ENCODE results near the gene LDLRAD3.

DNA sequence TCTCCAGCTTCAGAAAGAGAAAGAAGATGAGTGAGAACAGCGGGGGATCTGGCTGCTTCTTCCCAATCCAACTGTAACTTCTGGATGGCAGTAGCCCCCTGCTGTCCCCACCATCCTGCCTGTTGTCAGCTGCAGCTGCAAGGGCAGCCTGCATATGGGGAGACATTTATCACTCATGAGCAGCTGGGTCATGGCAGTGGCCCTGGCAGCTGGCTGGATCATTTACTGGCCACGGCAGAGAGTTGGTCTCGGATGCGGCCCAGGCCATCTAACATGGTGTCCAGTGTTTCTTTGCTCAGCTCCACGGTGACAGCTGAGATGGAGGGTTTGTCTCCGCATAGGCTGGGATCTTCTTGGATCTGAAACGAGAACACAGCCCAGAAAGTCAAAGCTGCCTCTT lies 330.6 kb downstream of the LDLRAD3 start:
- TF ChIP-seq, protein P1, sequence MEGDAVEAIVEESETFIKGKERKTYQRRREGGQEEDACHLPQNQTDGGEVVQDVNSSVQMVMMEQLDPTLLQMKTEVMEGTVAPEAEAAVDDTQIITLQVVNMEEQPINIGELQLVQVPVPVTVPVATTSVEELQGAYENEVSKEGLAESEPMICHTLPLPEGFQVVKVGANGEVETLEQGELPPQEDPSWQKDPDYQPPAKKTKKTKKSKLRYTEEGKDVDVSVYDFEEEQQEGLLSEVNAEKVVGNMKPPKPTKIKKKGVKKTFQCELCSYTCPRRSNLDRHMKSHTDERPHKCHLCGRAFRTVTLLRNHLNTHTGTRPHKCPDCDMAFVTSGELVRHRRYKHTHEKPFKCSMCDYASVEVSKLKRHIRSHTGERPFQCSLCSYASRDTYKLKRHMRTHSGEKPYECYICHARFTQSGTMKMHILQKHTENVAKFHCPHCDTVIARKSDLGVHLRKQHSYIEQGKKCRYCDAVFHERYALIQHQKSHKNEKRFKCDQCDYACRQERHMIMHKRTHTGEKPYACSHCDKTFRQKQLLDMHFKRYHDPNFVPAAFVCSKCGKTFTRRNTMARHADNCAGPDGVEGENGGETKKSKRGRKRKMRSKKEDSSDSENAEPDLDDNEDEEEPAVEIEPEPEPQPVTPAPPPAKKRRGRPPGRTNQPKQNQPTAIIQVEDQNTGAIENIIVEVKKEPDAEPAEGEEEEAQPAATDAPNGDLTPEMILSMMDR (IDR thresholded peaks at IDR 0.05): no peak
- TF ChIP-seq EP300 (IDR thresholded peaks at IDR 0.05) (no peak), POLR2A (IDR thresholded peaks at IDR 0.05) (no peak)
